ENCODE measurements around the gene MRM3.

GRCh38 chr17:784143-784542 is 2.0 kb downstream of the MRM3 start:
- TF ChIP-seq CTCF (IDR thresholded peaks at IDR 0.05; ENCODE audit: low read depth, low read length, poor library complexity, severe bottlenecking) (no peak), EZH2phosphoT487 (IDR thresholded peaks at IDR 0.05; ENCODE audit: borderline replicate concordance, low read length) (no peak)

Data from DOHH2 (cell line).